Measurements from ENCODE around the gene MYO1B. TPM values are rescaled to one million over a fixed set of nuclear protein-coding genes. Genes with fewer than 3 reads are reported as not detected.
"Not testable (repeated sequence)": the region's sequence is repeated elsewhere in the genome, so short reads cannot be mapped to it uniquely, and the experiment has no call there.

Gene MYO1B
- total and polyA plus RNA-seq, 7 donors: 6.2 to 37.1 (median 13.8) TPM

- Histone ChIP-seq H3K9me3 (no peaks in the 10 kb centered on the region), H3K4me3 (no peak overlapping the region), H3K27ac (no peak overlapping the region), H3K27me3 (no peaks in the 10 kb centered on the region), H3K4me1 (no peaks in the 10 kb centered on the region), H3K36me3 (no peaks in the 10 kb centered on the region)
- WGBS, 2 donors: 41 to 70% methylated on average over 3 of the region's 3 CpGs
- DNase-seq: no peak
- intact Hi-C loops (cut with DNase I): no loop called here
- TF ChIP-seq EP300 (IDR thresholded peaks at IDR 0.05) (no peak), POLR2A (IDR thresholded peaks at IDR 0.05) (no peak), CTCF (IDR thresholded peaks at IDR 0.05) (no peak), POLR2AphosphoS5 (IDR thresholded peaks at IDR 0.05) (no peak)
Measured at GRCh38 chr2:191452065-191452464, 206.9 kb downstream of the MYO1B start.

GRCh38 chr2:191453761-191454160 lies 208.6 kb downstream of the MYO1B start:
- no peaks in the 10 kb centered on the region for H3K4me1 ChIP-seq
- no peak for TF ChIP-seq POLR2A (IDR thresholded peaks at IDR 0.05)
- no peak for TF ChIP-seq CTCF (IDR thresholded peaks at IDR 0.05)
- TF ChIP-seq POLR2AphosphoS5 (IDR thresholded peaks at IDR 0.05): no peak
- TF ChIP-seq EP300 (IDR thresholded peaks at IDR 0.05): no peak
- H3K36me3 ChIP-seq: no peaks in the 10 kb centered on the region
- WGBS, 2 donors: 89 to 90% methylated on average over 6 of the region's 6 CpGs
- DNase-seq: no peak
- intact Hi-C loops (cut with DNase I): no loop called here
- H3K27ac ChIP-seq: no peak overlapping the region
- H3K27me3 ChIP-seq: no peaks in the 10 kb centered on the region
- H3K9me3 ChIP-seq: peaks cover 0 to 2% (median 0%) of the 10 kb centered on the region in 4 donors
- no peak overlapping the region for H3K4me3 ChIP-seq

GRCh38 chr2:191456506-191456905 lies 211.3 kb downstream of the MYO1B start:
- H3K27me3 ChIP-seq; H3K4me1 ChIP-seq; DNase-seq; intact Hi-C loops (cut with DNase I); H3K36me3 ChIP-seq; H3K4me3 ChIP-seq; H3K9me3 ChIP-seq; H3K27ac ChIP-seq: not testable (repeated sequence)
- WGBS, 2 donors: 84 to 97% methylated on average over 6 to 8 of the region's 12 CpGs

- no peak overlapping the region for H3K4me3 ChIP-seq
- no peaks in the 10 kb centered on the region for H3K4me1 ChIP-seq
- H3K9me3 ChIP-seq: peaks cover 0 to 6% (median 0%) of the 10 kb centered on the region in 4 donors
- H3K27ac ChIP-seq: no peak overlapping the region
- no peaks in the 10 kb centered on the region for H3K27me3 ChIP-seq
- TF ChIP-seq POLR2A (IDR thresholded peaks at IDR 0.05) (no peak), POLR2AphosphoS5 (IDR thresholded peaks at IDR 0.05) (no peak), CTCF (IDR thresholded peaks at IDR 0.05) (no peak), EP300 (IDR thresholded peaks at IDR 0.05) (no peak)
- intact Hi-C loops (cut with DNase I): no loop called here
- no peak for DNase-seq
- no peaks in the 10 kb centered on the region for H3K36me3 ChIP-seq
Measured at GRCh38 chr2:191459158-191459557, 214.0 kb downstream of the MYO1B start.

GRCh38 chr2:191462370-191462769 lies 217.2 kb downstream of the MYO1B start:
- no peak for DNase-seq
- H3K4me1 ChIP-seq: peaks cover 0 to 14% (median 2%) of the 10 kb centered on the region in 4 donors
- no peak overlapping the region for H3K27ac ChIP-seq
- no peak overlapping the region for H3K4me3 ChIP-seq
- WGBS, 2 donors: 72 to 85% methylated on average over 3 of the region's 3 CpGs
- peaks cover 0 to 6% (median 0%) of the 10 kb centered on the region in 4 donors for H3K9me3 ChIP-seq
- intact Hi-C loops (cut with DNase I): no loop called here
- H3K36me3 ChIP-seq: no peaks in the 10 kb centered on the region
- H3K27me3 ChIP-seq: no peaks in the 10 kb centered on the region
- no peak for TF ChIP-seq POLR2A (IDR thresholded peaks at IDR 0.05)
- no peak for TF ChIP-seq POLR2AphosphoS5 (IDR thresholded peaks at IDR 0.05)
- no peak for TF ChIP-seq CTCF (IDR thresholded peaks at IDR 0.05)
- no peak for TF ChIP-seq EP300 (IDR thresholded peaks at IDR 0.05)

Data from sigmoid colon (tissue), 7 donors.